Breast epithelium (tissue), 3 donors: ENCODE measurements around the gene CLSTN3.

Experiments used
- CTCF ChIP-seq, 3 donors: fragments of 450-650 bp; IDR thresholded peaks; one replicate each; pipeline ENCODE4 v1.5.1; 2016 to 2017; ENCODE audit warnings: antibody characterized with exemption in 3 of 3, mild to moderate bottlenecking in 3 of 3, moderate library complexity in 3 of 3
- POLR2A ChIP-seq: fragments of 450-650 bp; IDR thresholded peaks from one replicate; pipeline ENCODE4 v1.6.1; 2016; ENCODE audit warnings: antibody characterized with exemption, mild to moderate bottlenecking, moderate library complexity
- POLR2AphosphoS5 ChIP-seq, 3 donors: sonication (generic); formaldehyde crosslinking; IDR thresholded peaks; one replicate each; pipeline ENCODE4 v1.6.1; 2017; ENCODE audit warnings: antibody characterized with exemption in 3 of 3

- TF ChIP-seq CTCF (IDR thresholded peaks at IDR 0.05) (no peak), POLR2A (no peak), POLR2AphosphoS5 (IDR thresholded peaks at IDR 0.05) (no peak)
These were observed 23.9 kb downstream of the CLSTN3 start for GRCh38 chr12:7154042-7154441.
